ENCODE results near the gene OTULIN.

OTULIN gene

GRCh38 chr5:14696851-14697250, 32.3 kb downstream of the OTULIN start:
- no peak for DNase-seq (ENCODE audit: low spot score)
- TF ChIP-seq CTCF (IDR thresholded peaks at IDR 0.05; ENCODE audit: borderline replicate concordance, control extremely low read depth, extremely low read depth, insufficient read depth, missing control alignments) = no peak
- in situ Hi-C loops (cut with MboI; ENCODE audit: low sequenced_read_pairs, unreplicated experiment) = no loop called here

- no peak for DNase-seq (ENCODE audit: low spot score)
- in situ Hi-C loops (cut with MboI; ENCODE audit: low sequenced_read_pairs, unreplicated experiment) = no loop called here
Measured at GRCh38 chr5:14698495-14698894, 34.0 kb downstream of the OTULIN start.

GRCh38 chr5:14699159-14699558, 34.6 kb downstream of the OTULIN start:
- no peak for DNase-seq (ENCODE audit: low spot score)
- in situ Hi-C loops (cut with MboI; ENCODE audit: low sequenced_read_pairs, unreplicated experiment) = no loop called here
- TF ChIP-seq CTCF (IDR thresholded peaks at IDR 0.05; ENCODE audit: borderline replicate concordance, control extremely low read depth, extremely low read depth, insufficient read depth, missing control alignments) = no peak

More at GRCh38 chr5:14698495-14698894, 34.0 kb downstream of the OTULIN start:
- TF ChIP-seq CTCF (IDR thresholded peaks at IDR 0.05; ENCODE audit: borderline replicate concordance, control extremely low read depth, extremely low read depth, insufficient read depth, missing control alignments) = no peak

- no peak for DNase-seq (ENCODE audit: low spot score)
- in situ Hi-C loops (cut with MboI; ENCODE audit: low sequenced_read_pairs, unreplicated experiment) = no loop called here
- TF ChIP-seq CTCF (IDR thresholded peaks at IDR 0.05; ENCODE audit: borderline replicate concordance, control extremely low read depth, extremely low read depth, insufficient read depth, missing control alignments) = no peak
Measured at GRCh38 chr5:14699807-14700400, 35.4 kb downstream of the OTULIN start.

GRCh38 chr5:14700478-14701436, 36.2 kb downstream of the OTULIN start:
- in situ Hi-C loops (cut with MboI; ENCODE audit: low sequenced_read_pairs, unreplicated experiment) = no loop called here
- DNase-seq (ENCODE audit: low spot score) = no peak
- no peak for TF ChIP-seq CTCF (IDR thresholded peaks at IDR 0.05; ENCODE audit: borderline replicate concordance, control extremely low read depth, extremely low read depth, insufficient read depth, missing control alignments)

- in situ Hi-C loops (cut with MboI; ENCODE audit: low sequenced_read_pairs, unreplicated experiment) = no loop called here
- DNase-seq (ENCODE audit: low spot score) = no peak
- TF ChIP-seq CTCF (IDR thresholded peaks at IDR 0.05; ENCODE audit: borderline replicate concordance, control extremely low read depth, extremely low read depth, insufficient read depth, missing control alignments) = no peak
Measured at GRCh38 chr5:14701556-14701955, 37.0 kb downstream of the OTULIN start.
